Activated CD4-positive, CD25-positive, alpha-beta regulatory T cell treated with anti-CD3 and anti-CD28 coated beads, Interleukin-2, amount 50 U/mL, for 16 hours (primary cell): ENCODE measurements around the gene NAPB.

Experiments used
- DNase-seq: peaks from one replicate; pipeline ENCODE4 v3.0.0-alpha.2; 2020; ENCODE audit warnings: low read depth, low spot score

NAPB gene

GRCh38 chr20:23438661-23439060 is 17.4 kb upstream of the NAPB start:
- DNase-seq, result no peak

DNA sequence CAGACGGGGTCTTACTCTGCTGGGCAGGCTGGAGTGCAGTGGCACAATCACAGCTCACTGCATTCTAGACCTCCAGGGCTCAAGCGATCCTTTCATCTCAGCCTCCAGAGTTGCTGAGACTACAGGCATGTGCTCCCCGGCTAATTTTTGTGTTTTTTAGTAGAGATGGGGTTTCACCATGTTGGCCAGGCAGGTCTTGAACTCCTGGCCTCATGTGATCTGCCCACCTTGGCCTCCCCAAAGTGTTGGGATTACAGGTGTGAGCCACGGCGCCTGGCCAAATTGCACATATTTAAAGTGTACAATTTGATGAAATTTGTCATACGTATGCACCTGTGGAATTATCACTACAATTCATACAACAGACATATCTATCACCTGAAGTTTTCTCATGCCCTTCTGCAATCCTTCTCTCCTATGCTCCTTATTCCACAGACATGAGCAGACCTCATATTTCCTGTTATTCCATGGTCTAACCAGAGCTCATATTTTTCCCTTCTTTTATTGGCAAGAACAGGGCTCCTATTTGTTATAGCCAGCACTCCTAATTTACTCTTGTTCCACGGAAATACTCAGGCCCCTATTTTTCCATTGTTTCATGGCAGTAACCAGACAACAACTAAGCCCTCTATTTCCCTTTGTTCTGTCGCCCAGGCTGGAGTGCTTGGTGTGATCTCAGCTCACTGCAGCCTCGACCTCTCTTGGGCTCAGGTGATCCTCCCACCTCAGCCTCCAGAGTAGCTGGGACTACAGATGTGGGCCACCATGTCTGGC is 16.0 kb upstream of the NAPB start:
- DNase-seq, result no peak

- no peak for DNase-seq
Measured at GRCh38 chr20:23436681-23437080, 15.4 kb upstream of the NAPB start.

GRCh38 chr20:23435626-23436539 is 14.6 kb upstream of the NAPB start:
- DNase-seq, result no peak

DNA sequence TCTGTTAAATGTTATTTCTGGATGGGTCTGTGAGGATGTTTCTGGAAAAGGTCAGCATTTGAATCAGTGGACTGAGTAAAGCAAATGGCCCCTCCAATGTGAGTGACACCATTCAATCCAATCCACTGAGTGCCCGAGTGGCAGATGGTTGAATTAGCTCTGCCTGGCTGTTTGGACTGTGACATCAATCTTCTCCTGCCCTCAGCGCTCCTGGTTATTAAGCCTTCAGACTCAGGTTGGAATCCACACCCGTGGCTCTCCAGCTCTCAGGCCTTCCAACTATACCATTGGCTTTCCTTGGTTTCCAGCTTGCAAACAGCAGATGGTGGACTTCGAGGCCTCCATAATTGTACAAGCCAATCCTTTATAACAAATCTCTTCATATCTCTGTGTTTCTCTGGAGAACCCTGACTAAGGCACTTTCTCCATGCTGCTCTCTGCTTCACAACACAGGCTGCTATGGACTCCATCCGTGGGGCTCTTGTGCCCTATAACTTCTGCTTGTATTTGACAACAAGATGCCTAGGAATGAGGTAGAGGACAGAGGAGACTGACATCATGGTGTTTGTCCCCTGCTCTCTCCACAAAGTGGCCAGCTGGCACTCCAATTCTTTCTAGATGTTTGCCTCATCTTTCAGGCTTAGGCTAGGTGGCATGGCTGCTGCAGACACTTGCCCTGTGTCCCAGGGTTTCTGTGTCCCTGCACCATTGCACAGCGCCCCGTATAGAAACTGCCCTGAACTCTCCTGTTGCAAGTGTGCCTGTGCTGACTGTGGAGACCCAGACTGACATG is 13.4 kb upstream of the NAPB start:
- DNase-seq, result no peak

GRCh38 chr20:23433628-23434027 is 12.3 kb upstream of the NAPB start:
- no peak for DNase-seq

GRCh38 chr20:23425129-23425528 is 3.8 kb upstream of the NAPB start:
- no peak for DNase-seq

DNA sequence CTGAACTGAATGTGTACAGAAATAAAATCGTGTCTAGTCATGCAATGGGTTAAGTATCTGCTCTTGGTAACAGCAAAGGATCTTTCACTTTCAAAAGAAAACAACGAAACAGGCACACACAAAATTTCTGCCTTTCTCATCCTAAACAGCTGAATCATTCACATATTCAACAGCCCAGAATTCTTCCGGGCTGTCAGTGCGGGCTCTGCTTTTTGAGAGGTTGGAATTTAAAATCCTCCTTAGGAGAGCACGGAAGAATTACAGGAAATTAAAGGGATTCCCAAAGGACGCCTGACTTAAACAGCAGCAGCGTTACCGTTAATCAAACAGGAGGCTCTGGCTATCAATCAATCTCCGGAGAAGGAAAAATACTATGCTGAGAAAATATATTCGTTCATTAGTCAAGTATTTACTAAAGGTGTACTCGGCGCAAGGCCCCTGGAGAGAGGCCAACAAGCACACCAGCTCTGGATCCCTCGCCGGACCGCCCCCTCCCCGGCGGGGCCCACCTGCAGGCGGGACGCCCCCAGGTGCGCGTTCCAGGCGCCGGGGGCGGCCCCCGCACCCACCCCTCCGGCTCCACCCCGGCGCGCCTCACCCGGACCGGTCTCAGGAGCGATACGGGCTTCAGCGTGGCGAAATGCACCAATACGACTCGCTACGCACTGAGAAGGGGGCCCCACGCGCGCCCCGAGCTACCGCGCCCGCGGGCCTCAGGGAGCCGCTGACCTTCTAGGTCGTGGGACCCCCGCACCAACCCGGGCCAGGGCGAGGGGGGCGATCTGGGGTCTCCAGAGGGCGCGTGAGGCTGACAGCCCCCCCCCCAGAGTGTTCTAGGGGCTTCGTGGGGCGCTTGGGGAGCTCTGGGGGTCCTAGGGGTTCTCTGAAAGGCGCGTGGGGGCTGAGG is 1.0 kb downstream of the NAPB start:
- DNase-seq, result peak; percentile 8

GRCh38 chr20:23419657-23419994 is 1.7 kb downstream of the NAPB start:
- DNase-seq, result no peak

- DNase-seq, result no peak
Measured at GRCh38 chr20:23417861-23418260, 3.4 kb downstream of the NAPB start.

DNA sequence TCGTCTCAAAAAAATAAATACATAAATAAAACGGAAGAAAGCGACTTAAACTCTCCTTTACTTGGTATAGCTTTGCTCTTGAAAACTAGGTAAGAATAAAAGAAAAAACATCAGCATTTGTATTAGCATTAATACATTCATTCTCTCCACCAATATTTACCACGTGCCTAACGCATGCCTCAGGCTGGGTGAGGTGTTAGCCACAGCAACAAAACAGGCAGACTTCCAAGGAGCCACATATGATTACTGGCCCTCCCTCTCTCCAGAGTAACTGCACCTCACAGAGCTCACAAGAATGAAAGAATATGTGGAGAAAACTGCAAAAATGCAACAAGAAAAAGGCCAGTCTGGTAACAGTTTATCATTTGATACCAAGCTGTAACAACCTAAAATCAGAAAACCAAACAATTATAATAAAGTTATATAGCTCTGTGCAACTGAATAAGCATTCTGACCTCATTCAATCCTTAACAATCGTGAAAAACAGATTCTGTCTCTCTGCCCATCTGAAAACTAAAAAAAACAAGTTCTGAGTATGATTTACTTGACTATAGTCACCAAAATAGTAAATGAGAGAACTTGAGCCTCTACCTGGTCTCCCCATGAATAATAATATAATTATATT is 5.2 kb downstream of the NAPB start:
- DNase-seq, result no peak

GRCh38 chr20:23415555-23415954 is 5.7 kb downstream of the NAPB start:
- no peak for DNase-seq

DNA sequence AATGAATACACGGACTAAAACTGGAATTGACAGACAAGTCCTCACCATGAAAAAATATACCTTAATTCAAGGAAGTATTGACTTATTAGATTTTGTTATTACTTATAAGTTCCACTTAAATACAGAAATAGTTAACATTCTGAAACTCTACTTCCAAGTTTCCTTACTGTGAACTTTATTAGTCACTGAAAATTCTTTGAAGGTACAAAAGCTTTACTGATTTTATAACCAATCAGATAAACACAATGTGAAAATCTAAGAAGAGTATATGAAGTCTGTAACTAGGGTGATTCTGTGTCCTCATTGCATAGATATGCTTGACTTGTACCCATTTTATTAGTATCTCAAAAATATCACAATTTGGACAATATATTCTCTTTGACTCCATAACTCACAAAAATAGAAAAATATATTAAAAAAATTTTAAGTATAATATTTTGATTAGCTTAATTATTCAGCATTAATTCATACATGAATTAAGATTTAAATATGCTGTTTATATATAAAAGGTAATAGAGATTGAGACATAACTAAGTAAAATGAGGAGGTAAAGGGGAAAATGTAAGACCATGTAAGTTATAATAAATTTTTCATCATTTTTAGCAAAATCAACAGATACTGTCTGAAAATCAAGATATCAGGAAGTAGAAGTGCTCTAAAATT is 6.6 kb downstream of the NAPB start:
- DNase-seq, result no peak

DNA sequence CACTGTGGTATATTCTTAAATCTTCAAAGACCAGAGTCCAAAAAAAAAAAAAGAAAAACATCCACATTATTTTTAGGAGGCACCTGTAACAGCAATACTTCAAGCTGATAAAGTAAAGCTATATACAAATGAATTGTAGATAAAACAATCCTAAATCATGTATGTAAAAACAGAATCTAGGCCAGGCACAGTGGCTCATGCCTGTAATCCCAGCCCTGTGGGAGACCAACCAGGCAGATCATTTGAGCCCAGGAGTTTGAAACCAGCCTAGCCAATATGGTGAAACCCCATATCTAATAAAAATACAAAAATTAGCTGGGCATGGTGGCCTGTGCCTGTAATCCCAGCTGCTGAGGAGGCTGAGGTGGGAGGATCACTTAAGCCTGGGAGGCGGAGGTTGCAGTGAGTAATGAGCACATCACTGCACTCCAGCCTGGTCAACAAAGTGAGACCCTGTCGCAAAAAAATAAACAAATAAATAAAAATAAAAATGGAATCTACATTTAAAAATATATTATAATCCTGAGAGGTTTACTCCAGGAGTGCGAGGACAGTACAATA is 7.3 kb downstream of the NAPB start:
- DNase-seq, result no peak

DNA sequence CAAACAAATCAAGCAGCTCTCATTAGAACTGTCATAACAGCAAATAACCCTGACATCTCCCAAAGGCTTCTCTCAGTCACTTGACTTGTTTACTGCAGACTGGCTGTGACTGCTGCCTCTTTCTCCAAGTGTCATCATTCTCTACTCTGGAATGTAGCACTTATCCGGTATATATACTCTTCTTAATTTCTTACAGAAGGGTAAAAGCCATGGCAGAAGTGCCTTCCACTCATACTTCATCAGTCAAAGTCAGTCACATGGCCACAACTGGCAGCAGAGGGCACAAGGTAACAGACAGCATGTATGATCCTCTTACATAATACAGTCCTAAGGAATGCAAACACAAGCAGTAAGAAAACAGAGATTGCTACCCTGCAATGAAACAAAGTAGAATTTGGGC is 9.3 kb downstream of the NAPB start:
- DNase-seq, result no peak

DNA sequence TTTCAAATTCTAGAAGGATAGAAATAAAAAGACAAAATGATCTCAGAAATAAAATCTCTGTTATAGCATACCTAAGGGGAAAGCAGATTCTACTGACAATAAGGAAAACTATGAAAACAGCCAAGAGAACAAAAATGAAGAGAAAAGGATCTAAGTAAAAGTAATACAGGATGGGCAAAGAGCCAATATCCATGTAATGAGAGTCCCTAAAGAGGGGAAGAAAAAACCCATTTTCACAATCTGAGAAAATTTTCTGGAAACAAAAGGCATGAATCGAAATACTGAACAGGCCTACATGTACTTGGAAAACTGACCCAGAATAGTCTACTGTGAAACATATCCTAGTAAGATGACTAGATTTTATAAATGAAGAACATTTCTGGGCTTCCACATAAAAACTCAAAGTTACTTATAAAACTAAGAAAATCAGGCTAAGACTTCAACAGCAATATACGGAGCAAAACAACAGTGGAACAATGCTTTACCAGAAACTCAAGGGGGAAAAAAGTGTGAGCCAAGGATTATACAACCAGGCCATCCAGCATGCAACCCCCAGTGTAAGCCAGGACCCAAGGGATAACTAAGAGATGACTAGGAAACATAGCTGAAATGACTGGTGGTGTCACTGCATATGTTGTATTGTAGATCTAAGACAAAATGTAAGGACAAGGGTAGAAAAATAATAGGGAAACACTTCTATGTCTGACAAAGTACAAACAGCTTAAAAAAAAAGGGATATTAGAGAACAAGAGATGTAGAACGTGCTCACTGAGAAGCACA is 10.2 kb downstream of the NAPB start:
- DNase-seq, result no peak

DNA sequence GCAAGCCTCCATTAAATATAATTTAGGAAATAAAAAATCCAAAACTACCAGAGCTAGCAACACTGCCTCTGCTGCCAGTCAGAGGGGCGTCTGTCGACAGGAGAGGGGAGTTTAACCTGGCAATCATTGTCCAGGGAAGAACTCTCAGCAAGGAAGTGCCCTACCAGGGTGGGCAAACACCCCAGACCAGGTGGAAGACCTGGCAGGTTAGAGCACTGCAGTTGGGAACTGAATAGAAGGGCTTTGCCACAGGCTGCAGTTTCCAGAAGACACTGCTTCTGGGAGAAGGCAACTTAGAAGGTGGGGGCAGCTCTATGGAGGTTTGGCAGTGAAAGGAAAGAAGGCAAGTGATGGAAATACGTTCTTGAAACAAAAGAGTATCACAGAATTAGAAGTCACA is 11.5 kb downstream of the NAPB start:
- DNase-seq, result no peak

- DNase-seq, result no peak
Measured at GRCh38 chr20:23408957-23409356, 12.3 kb downstream of the NAPB start.
